ENCODE results near the gene TSHR.

Gene TSHR

GRCh38 chr14:81028461-81028860, 73.0 kb downstream of the TSHR start:
- TF ChIP-seq CTCF (IDR thresholded peaks at IDR 0.05), result no peak

- no peak for TF ChIP-seq CTCF (IDR thresholded peaks at IDR 0.05)
Observed at GRCh38 chr14:81031488-81031887, 76.1 kb downstream of the TSHR start.

- TF ChIP-seq CTCF (IDR thresholded peaks at IDR 0.05), result no peak
Observed at GRCh38 chr14:81033698-81034240, 78.3 kb downstream of the TSHR start.

- no peak for TF ChIP-seq CTCF (IDR thresholded peaks at IDR 0.05)
Observed at GRCh38 chr14:81042438-81042837, 87.0 kb downstream of the TSHR start.

- TF ChIP-seq CTCF (IDR thresholded peaks at IDR 0.05), result no peak
Observed at GRCh38 chr14:81051547-81051946, 96.1 kb downstream of the TSHR start.

- no peak for TF ChIP-seq CTCF (IDR thresholded peaks at IDR 0.05)
Observed at GRCh38 chr14:81055971-81056370, 100.5 kb downstream of the TSHR start.

- TF ChIP-seq CTCF (IDR thresholded peaks at IDR 0.05), result no peak
Observed at GRCh38 chr14:81062380-81062779, 107.0 kb downstream of the TSHR start.

- peak; percentile 63 for TF ChIP-seq CTCF (IDR thresholded peaks at IDR 0.05)
Observed at GRCh38 chr14:81062816-81063215, 107.4 kb downstream of the TSHR start.

Data from LNCAP (cell line).